SU-DHL-6 (cell line): ENCODE results near the gene XPO5.
"Not testable (repeated sequence)": the region's sequence is repeated elsewhere in the genome, so short reads cannot be mapped to it uniquely, and the experiment has no call there.

Experiments used
- H2AFZ ChIP-seq: fragments of 200-600 bp; sonication (generic); 2 replicates; pipeline ENCODE4 v1.6.1; 2014; ENCODE audit warnings: low read depth, mild to moderate bottlenecking, moderate library complexity, mixed read lengths, antibody characterized with exemption, low read length; ENCODE audit not compliant: severe bottlenecking
- H3F3A ChIP-seq: fragments of 200-600 bp; shearing (Covaris generic); 2 replicates; pipeline ENCODE4 v1.6.0; 2016; ENCODE audit warnings: antibody characterized with exemption, mild to moderate bottlenecking; ENCODE audit not compliant: insufficient read depth
- H3K27ac ChIP-seq: fragments of 200-600 bp; sonication (generic); 2 replicates; pipeline ENCODE4 v1.5.1; 2016; ENCODE audit warnings: low read depth, mild to moderate bottlenecking, low read length, moderate library complexity, mixed read lengths
- H3K27me3 ChIP-seq: fragments of 200-600 bp; sonication (generic), shearing (Covaris generic); 2 replicates; pipeline ENCODE4 v1.6.0; 2014; ENCODE audit warnings: mild to moderate bottlenecking, low read length
- H3K36me3 ChIP-seq: fragments of 200-600 bp; sonication (generic); 2 replicates; pipeline ENCODE4 v1.6.1; 2014; ENCODE audit warnings: mild to moderate bottlenecking, low read length, mixed read lengths
- H3K4me2 ChIP-seq: fragments of 300-600, 200-600 bp; shearing (Covaris generic), sonication (generic); 2 replicates; pipeline ENCODE4 v1.6.0; 2014; ENCODE audit warnings: low read length, low read depth, mild to moderate bottlenecking; ENCODE audit not compliant: poor library complexity, severe bottlenecking
- H3K4me3 ChIP-seq: fragments of 200-600 bp; sonication (generic); 2 replicates; pipeline ENCODE4 v1.5.1; 2014; ENCODE audit warnings: antibody characterized with exemption, low read length, mild to moderate bottlenecking, mixed read lengths; ENCODE audit not compliant: insufficient read depth, poor library complexity, severe bottlenecking
- H3K79me2 ChIP-seq: fragments of 200-600 bp; sonication (generic); 2 replicates; pipeline ENCODE4 v1.6.1; 2014; ENCODE audit warnings: mild to moderate bottlenecking, low read length, moderate library complexity; ENCODE audit not compliant: insufficient read depth
- H3K9ac ChIP-seq: fragments of 200-600 bp; sonication (generic); 2 replicates; pipeline ENCODE4 v1.7.0; 2014; ENCODE audit warnings: mild to moderate bottlenecking, low read length
- H3K9me2 ChIP-seq: fragments of 200-600 bp; sonication (generic); replicated peaks from 2 replicates; pipeline ENCODE4 v1.6.1; 2014; ENCODE audit warnings: low read length; ENCODE audit not compliant: insufficient read depth
- H3K9me3 ChIP-seq: fragments of 200-600 bp; sonication (generic); 2 replicates; pipeline ENCODE4 v1.6.1; 2014; ENCODE audit warnings: low read length, mixed read lengths; ENCODE audit not compliant: insufficient read depth
- H4K20me1 ChIP-seq: fragments of 200-600 bp; sonication (generic); 2 replicates; pipeline ENCODE4 v1.6.1; 2014; ENCODE audit warnings: low read depth, mild to moderate bottlenecking, antibody characterized with exemption, low read length, moderate library complexity, mixed read lengths
- EZH2phosphoT487 ChIP-seq: fragments of 200-600 bp; sonication (generic), shearing (Covaris generic); conservative IDR thresholded peaks from 2 replicates; pipeline ENCODE4 v1.6.1; 2018; ENCODE audit warnings: mild to moderate bottlenecking, antibody characterized with exemption, low read length, moderate library complexity, mixed read lengths
- TF ChIP-seq, protein P1 (sequence below): fragments of 200-600 bp; sonication (generic); IDR thresholded peaks from one replicate; pipeline ENCODE4 v1.5.1; 2017; ENCODE audit warnings: antibody characterized with exemption, mild to moderate bottlenecking, low read length, moderate library complexity; ENCODE audit not compliant: insufficient read depth, poor library complexity, severe bottlenecking

XPO5 gene

DNA sequence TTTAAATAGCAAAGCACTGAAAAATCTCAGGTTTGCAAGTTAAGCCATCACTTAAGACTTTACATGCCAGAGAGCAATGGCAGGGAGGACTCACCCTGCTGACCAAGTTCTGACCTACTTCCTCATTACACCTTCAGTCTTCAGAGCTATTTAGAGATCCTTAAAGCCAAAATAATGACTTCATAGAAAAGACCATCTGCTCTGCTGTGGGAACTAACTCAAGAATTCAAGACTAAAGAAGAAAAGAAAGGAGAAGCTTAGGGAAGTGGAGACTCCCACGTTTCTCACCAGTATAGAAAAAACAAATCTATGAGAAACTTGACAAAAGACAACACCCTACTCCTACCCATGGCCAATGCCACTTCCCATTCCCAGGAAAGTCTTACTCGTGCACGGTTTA is 28.6 kb downstream of the XPO5 start:
- Histone ChIP-seq H2AFZ (no peak overlapping the region), H3K4me3 (no peak overlapping the region), H3K27ac (no peak overlapping the region), H3K9me3 (no peaks in the 10 kb centered on the region), H3K9ac (no peak overlapping the region), H4K20me1 (no peaks in the 10 kb centered on the region), H3K9me2 (no peaks in the 10 kb centered on the region), H3K79me2 (no peaks in the 10 kb centered on the region), H3K27me3 (no peaks in the 10 kb centered on the region), H3K36me3 (peaks cover 68% of the 10 kb centered on the region), H3K4me2 (no peak overlapping the region), H3F3A (0 out of 2 replicates have a peak, but pooled peaks cover 3% of the 10 kb centered on the region)
- TF ChIP-seq, protein P1, sequence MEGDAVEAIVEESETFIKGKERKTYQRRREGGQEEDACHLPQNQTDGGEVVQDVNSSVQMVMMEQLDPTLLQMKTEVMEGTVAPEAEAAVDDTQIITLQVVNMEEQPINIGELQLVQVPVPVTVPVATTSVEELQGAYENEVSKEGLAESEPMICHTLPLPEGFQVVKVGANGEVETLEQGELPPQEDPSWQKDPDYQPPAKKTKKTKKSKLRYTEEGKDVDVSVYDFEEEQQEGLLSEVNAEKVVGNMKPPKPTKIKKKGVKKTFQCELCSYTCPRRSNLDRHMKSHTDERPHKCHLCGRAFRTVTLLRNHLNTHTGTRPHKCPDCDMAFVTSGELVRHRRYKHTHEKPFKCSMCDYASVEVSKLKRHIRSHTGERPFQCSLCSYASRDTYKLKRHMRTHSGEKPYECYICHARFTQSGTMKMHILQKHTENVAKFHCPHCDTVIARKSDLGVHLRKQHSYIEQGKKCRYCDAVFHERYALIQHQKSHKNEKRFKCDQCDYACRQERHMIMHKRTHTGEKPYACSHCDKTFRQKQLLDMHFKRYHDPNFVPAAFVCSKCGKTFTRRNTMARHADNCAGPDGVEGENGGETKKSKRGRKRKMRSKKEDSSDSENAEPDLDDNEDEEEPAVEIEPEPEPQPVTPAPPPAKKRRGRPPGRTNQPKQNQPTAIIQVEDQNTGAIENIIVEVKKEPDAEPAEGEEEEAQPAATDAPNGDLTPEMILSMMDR, result no peak
- no peak for TF ChIP-seq EZH2phosphoT487

DNA sequence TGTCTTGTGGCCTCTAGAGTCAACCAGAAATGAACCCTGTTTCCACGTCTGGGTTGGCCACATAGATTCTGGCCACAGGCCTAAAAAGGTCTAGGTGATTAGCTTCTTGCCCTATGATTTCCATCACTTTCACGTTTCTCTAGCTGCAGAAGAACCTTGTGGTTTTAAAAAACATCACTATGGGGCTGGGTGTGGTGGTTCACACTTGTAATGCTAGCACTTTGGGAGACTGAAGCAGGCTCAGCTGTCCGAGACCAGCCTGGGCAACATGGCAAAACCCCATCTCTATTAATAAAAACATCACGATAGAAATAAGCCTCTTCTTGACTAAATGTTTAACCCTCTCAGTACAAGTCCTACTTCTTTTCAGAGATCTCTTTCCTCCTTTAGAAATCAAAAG is 31.4 kb downstream of the XPO5 start:
- H3K4me3 ChIP-seq, result no peak overlapping the region
- H3K9me2 ChIP-seq, result no peaks in the 10 kb centered on the region
- no peak overlapping the region for H3K27ac ChIP-seq
- H3F3A ChIP-seq, result no peaks in the 10 kb centered on the region
- no peaks in the 10 kb centered on the region for H4K20me1 ChIP-seq
- H3K4me2 ChIP-seq, result no peak overlapping the region
- no peak overlapping the region for H2AFZ ChIP-seq
- H3K79me2 ChIP-seq, result no peaks in the 10 kb centered on the region
- TF ChIP-seq, protein P1, result no peak
- no peak for TF ChIP-seq EZH2phosphoT487
- no peaks in the 10 kb centered on the region for H3K9me3 ChIP-seq
- H3K27me3 ChIP-seq, result no peaks in the 10 kb centered on the region
- peaks cover 60% of the 10 kb centered on the region for H3K36me3 ChIP-seq
- no peak overlapping the region for H3K9ac ChIP-seq

DNA sequence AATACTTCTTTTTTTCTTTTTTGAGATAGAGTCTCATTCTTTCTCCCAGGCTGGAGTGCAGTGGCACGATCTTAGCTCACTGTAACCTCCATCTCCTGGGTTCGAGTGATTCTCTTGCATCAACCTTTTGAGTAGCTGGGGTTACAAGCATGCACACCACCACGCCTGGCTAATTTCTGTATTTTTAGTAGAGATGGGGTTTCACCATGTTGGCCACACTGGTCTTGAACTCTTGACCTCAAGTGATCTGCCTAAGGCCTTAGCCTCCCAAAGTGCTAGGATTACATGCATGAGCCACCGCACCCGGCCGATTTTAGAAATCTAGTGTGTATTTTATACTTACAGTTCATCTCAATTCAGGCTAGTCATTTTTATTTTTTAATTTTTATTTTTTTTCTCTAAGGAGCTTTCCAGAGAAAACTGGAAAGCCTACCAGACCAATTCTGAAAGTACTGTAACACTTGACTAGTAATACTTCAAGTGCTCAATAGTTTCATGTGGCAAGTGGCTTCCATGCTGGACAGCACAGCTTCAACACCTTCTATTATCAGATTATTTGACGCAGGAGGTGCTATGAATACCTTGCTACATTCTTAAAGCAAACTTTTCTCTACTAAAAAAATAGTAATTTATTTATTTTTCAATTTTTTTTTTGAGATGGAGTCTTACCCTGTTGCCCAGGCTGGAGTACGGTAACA is 33.9 kb downstream of the XPO5 start:
- H2AFZ ChIP-seq, result no peak overlapping the region
- no peak overlapping the region for H3K4me2 ChIP-seq
- H3K9me2 ChIP-seq, result no peaks in the 10 kb centered on the region
- H3K4me3 ChIP-seq, result no peak overlapping the region
- no peaks in the 10 kb centered on the region for H3K27me3 ChIP-seq
- no peaks in the 10 kb centered on the region for H3F3A ChIP-seq
- no peak overlapping the region for H3K9ac ChIP-seq
- no peak for TF ChIP-seq EZH2phosphoT487
- no peaks in the 10 kb centered on the region for H3K9me3 ChIP-seq
- H3K36me3 ChIP-seq, result peaks cover 55% of the 10 kb centered on the region
- H3K79me2 ChIP-seq, result no peaks in the 10 kb centered on the region
- no peak overlapping the region for H3K27ac ChIP-seq
- H4K20me1 ChIP-seq, result no peaks in the 10 kb centered on the region

DNA sequence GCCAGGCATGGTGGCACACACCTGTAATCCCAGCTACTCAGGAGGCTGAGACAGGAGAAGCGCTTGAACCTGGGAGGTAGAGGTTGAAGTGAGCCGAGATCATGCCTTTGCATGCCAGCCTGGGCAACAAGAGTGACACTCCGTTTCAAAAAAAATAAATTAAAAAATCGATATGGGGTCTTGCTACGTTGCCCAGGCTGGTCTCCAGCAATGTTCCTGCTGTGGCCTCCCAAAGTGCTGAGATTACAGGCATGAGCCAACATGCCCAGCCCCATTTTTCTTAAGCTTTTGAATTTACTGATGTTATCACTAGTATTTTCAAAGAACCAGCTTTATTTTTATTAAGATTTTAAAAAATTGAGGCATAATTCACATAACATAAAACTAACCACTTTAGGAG is 35.3 kb downstream of the XPO5 start:
- no peak overlapping the region for H2AFZ ChIP-seq
- no peaks in the 10 kb centered on the region for H4K20me1 ChIP-seq
- H3K36me3 ChIP-seq, result peaks cover 45% of the 10 kb centered on the region
- no peak overlapping the region for H3K4me2 ChIP-seq
- no peak for TF ChIP-seq EZH2phosphoT487
- TF ChIP-seq, protein P1, result no peak
- H3K27ac ChIP-seq, result no peak overlapping the region
- no peaks in the 10 kb centered on the region for H3K79me2 ChIP-seq
- no peak overlapping the region for H3K4me3 ChIP-seq
- no peaks in the 10 kb centered on the region for H3K9me2 ChIP-seq
- H3K27me3 ChIP-seq, result no peaks in the 10 kb centered on the region
- no peaks in the 10 kb centered on the region for H3K9me3 ChIP-seq
- H3K9ac ChIP-seq, result no peak overlapping the region
- no peaks in the 10 kb centered on the region for H3F3A ChIP-seq

DNA sequence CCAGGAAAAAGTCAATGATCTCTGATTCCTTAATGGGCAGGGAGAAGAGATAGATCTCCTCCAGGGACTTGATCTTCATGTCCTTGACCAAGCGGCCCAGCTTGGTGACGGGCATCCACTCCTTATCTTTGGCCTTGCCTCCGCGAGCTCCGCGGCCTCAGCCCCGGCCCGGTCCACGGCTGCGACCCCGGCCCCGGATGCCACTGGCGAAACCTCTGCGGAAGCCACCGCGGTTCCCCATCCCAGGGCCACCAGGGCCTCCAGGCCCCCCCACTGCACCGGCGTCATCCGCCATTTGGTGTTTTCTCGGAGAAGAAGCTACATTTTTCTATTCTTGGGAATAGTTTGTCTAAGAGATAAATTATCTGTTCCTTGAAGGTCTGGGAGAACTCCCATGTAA is 36.4 kb downstream of the XPO5 start:
- H3K27me3 ChIP-seq, H3K4me2 ChIP-seq, H3K9ac ChIP-seq, H3K9me2 ChIP-seq, H4K20me1 ChIP-seq, H3K4me3 ChIP-seq, H3K27ac ChIP-seq, H2AFZ ChIP-seq, H3F3A ChIP-seq, H3K9me3 ChIP-seq, H3K79me2 ChIP-seq: not testable (repeated sequence)
- peaks cover 42% of the 10 kb centered on the region for H3K36me3 ChIP-seq

DNA sequence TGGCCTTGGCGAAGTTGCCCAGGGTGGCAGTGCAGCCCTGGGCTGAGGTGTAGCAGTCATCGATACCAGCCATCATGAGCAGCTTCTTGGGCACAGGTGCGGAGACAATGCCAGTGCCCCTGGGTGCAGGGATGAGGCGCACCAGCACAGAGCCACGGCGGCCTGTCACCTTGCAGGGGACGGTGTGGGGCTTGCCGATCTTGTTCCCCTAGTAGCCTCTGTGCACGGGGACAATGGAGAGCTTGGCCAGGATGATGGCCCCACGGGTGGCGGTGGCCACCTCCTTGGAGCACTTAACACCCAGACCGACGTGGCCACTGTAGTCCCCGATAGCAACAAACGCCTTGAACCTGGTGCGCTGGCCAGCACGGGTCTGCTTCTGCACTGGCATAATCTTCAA is 36.9 kb downstream of the XPO5 start:
- H3K36me3 ChIP-seq, result peaks cover 38% of the 10 kb centered on the region

More for the DNA sequence above, 36.9 kb downstream of the XPO5 start:
- not testable (repeated sequence) for H3K4me2 ChIP-seq, H2AFZ ChIP-seq, H3K4me3 ChIP-seq, H3K27me3 ChIP-seq, H3K9me3 ChIP-seq, H3K9me2 ChIP-seq, H3K79me2 ChIP-seq, H3F3A ChIP-seq, H4K20me1 ChIP-seq, H3K9ac ChIP-seq, H3K27ac ChIP-seq
